NOMO-1 treated with DMSO at 0.1 percent for 48 hours (cell line): ENCODE results near the gene ASTL.
"Not testable (repeated sequence)": the region's sequence is repeated elsewhere in the genome, so short reads cannot be mapped to it uniquely, and the experiment has no call there.

Experiments
- DNase-seq: peaks from one replicate; lab custom pipeline; 2025; ENCODE audit not compliant: unreplicated experiment; lab: John Stamatoyannopoulos, UW

The ASTL gene

GRCh38 chr2:96146153-96146880 lies 8.0 kb upstream of the ASTL start:
- DNase-seq, result peak; percentile 59

DNA sequence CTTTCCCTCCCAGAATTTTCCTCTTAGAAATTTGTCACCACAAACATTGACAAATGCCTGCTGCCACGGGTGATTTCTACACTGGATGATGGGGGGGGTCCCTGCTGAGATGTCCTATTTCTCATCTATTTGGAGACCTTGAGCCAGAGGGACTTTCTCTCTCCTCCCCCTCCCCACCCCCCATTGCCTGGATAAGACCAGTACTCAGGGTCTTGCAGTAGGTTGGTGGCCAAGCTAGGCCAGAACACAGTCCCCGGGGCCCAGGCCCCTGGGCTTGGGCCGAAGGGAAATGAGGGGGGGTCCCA lies 7.5 kb upstream of the ASTL start:
- no peak for DNase-seq

- DNase-seq, result peak; percentile 77
Measured at GRCh38 chr2:96145036-96145847, 6.9 kb upstream of the ASTL start, which contains the start of gene DUSP2. Gene DUSP2 (minus strand): TSS chr2:96145440. CDS start chr2:96145354, 86 bp downstream.

DNA sequence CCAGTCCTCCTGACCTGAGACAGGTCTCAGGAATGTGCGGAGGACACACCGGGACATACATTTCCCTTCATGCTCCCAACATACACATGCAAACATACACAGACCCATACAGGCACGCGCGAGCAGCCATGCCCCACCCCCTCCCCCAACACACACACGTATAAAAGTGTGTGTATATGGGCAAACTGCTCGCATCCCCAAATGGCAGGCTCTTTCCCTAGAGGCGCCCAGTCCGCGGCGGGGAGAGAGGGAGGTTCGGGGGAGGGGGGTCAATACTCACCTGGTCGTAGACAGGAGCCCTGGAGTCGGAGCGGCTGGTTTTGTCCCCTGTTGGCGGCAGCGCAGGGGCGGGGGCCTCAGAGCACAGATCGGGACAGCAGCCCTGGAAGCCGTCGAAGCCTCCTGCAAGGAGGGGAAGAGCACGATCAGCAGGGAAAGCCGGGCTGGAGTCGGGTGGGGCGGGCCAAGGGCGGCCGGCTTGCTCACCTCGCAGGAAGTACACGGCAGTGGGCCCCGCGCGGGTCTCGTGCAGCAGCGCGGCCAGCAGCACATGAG lies 6.3 kb upstream of the ASTL start:
- no peak for DNase-seq

GRCh38 chr2:96143848-96144480 lies 5.7 kb upstream of the ASTL start:
- peak; percentile 4 for DNase-seq

GRCh38 chr2:96143231-96143847 lies 5.0 kb upstream of the ASTL start:
- DNase-seq, result no peak

- DNase-seq, result no peak
Measured at GRCh38 chr2:96142217-96143113, 4.2 kb upstream of the ASTL start.

DNA sequence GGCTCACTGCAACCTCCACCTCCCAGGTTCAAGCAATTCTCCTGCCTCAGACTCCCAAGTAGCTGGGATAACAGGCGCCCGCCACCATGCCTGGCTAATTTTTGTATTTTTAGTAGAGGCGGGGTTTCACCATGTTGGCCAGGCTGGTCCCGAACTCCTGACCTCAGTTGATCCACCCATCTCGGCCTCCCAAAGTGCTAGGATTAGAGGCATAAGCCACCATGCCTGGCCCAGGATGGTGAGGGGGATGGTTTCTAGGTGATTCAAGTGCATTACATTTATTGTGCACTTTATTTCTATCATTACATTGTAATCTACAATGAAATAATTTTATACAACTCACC lies 3.3 kb upstream of the ASTL start:
- not testable (repeated sequence) for DNase-seq

DNA sequence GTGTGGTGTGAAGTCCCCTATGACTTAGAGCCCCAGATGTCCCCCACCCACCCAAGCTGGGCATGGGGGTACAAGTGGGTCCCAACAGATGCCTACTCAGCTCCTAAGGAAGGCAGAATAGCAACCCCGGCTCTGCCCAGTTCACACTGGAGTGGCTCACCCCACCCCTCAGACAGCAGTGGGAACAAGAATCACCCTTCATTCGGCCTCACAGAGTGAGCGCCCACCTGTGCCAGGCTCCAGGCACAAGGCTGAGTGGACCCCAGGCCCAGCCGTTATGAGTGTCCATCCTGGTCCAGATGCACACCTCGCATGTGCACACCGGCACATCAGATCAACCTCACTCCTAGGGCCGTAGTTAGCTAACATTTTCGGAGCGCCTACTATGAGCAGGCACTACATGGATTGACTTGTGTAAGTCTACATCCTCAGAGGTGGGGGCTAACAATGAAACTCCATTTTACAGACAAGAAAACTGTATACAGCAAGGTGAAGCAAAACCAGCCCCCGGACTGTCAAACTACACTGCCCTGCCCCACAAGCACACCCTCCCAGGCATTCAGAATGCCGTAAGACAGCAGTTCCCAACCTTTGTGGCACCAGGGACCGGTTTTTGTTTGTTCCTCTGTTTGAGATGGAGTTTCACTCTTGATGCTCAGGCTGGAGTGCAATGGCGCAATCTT lies 2.8 kb upstream of the ASTL start:
- no peak for DNase-seq

DNA sequence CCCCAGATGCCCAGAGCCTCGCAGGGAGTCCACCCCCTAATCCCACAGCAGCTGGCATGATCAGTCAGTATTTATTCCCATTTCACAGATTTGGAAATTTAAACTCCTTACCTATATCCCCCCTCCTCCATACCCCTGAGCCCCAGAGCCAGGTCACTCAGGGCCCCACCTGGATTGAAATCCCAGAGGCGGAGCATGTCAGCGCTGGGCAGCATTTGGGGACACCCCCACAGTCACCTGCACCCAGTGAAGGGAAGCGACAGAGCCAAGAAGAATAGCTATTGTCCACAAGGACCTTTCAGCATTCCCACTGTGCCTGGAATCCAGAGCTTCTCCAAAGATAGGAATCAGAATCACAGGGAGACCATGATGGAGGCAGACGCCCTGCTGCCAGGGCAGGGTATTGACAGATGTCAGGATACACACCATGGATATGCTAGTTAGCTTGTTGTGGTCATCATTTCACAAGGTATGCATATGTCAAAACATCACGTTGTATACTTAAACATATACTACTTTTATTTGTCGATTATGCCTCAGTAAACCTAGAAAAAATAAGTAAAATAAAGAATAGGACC lies 968 bp upstream of the ASTL start:
- no peak for DNase-seq

DNA sequence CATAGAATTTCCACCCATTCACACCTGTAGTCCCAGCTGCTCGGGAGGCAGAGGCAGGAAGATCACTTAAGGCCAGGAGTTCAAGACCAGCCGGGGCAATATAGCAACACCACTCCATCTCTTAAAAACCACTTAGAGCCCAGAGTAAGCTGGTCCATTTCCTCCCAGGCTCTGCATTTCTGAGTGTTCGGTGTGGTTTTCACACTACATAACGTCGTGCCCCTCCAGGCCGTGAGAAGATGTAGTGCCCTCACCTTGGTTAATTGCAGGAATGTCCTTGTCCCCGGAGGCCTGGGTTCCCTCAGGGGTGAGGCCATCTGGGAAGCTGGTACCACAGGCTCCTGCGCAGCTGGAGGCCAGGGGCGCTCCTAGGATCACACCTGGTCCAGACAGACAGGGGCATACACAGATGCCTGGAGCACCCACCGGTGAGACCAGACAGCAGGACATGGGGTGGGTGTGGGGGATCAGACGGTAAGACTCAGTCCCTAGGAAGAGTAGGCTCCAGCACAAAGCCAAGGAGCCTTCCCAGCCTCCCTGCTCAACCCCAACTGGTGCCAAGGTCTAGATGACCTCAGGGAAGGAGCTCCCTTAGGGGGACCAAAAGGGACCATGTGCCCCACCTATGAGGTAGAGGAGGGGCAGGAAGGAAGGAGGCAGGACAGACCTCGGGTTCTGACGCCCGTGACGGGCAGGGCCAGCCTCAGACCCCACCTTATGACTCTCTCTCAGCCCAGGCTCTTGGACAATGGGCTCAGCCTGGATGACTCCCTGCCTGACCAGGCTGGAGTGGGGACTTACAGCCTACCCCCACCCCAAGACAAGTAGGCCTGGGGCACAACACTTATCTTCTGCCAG lies 752 bp downstream of the ASTL start:
- no peak for DNase-seq

- DNase-seq, result no peak
Measured at GRCh38 chr2:96136129-96136720, 2.1 kb downstream of the ASTL start.

- DNase-seq, result no peak
Measured at GRCh38 chr2:96135621-96136020, 2.7 kb downstream of the ASTL start.

DNA sequence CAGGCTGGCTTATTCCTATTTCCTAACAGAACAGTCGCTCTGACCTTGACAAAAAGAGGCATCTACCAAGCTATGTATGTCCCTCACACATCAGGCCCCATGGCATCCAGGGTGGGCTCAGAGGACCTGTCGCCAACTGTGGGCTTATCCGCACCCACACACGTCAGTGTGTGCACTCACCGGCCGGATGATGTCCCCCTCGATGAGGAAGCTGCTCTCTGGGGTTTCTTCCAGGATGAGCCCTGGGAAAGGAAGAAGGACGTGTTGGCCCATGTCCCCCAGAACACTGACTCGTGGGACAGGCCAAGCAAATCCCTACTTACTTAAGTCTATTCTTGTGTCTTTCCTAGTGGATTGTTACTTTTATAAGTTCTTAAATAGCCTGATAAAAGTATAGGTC lies 3.1 kb downstream of the ASTL start:
- no peak for DNase-seq

DNA sequence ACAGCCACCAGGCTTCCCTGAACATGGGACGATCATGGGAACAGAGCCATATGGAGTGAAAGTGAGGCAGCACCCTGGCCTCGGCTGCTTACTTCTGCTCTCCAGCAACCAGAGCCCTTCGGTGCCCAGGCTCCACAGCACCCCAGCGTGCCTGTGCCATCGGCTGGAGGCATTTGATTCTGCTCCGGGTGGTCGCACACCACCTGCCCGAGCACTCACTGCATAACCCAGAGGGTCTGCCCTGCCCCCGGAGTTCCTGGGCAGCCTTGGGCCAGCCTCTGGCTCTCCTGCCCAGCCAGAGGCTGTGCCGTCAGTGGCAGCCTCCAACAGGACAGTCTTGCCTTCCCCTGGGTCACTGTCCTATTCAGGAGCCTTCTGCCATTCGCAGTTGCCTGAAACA lies 3.9 kb downstream of the ASTL start:
- DNase-seq, result no peak

GRCh38 chr2:96131813-96132745 lies 6.2 kb downstream of the ASTL start:
- DNase-seq, result no peak

DNA sequence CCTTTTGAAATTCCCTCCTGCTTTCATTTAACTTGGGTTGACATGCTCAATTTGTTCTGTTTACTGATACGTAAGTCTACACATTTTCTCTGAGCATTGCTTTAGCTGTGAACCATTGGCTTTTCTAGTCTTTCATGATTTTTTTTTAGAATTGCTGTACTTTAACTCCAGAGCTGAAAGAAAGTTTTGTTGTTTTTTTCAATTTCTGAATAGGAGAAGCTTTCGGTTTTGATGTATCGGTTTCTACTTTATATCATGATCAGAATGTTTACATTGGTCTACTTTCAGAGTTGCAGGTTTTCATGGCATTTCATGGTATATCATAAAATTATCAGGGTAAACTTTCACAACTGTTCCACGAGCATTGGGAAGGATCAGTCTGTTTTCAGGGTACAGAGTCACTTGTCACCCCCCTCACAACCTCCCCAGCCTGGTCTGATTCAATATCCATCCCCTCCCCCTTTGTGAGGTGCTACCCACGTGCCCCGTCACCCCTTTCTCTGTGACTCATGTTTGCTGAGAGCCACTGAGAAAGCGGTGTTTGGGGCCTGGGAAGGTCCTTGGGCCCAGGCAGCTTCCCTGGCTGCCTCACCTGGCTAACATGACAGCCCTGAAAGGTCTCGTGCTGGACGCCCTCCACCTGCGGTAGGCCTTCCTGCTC lies 7.0 kb downstream of the ASTL start:
- no peak for DNase-seq
